GM15510 (cell line): Measurements from ENCODE around the gene MYRFL.

Experiments used
- POLR2A ChIP-seq: IDR thresholded peaks from 3 replicates; pipeline ENCODE4 v1.6.1; 2011; ENCODE audit warnings: borderline replicate concordance; ENCODE audit not compliant: insufficient read length; ENCODE audit errors: extremely low read depth

Gene MYRFL

GRCh38 chr12:69824966-69825560, at the start of gene MYRFL:
Gene MYRFL (plus strand): TSS chr12:69825227. CDS start chr12:69825518, 291 bp downstream.
- no peak for TF ChIP-seq POLR2A

DNA sequence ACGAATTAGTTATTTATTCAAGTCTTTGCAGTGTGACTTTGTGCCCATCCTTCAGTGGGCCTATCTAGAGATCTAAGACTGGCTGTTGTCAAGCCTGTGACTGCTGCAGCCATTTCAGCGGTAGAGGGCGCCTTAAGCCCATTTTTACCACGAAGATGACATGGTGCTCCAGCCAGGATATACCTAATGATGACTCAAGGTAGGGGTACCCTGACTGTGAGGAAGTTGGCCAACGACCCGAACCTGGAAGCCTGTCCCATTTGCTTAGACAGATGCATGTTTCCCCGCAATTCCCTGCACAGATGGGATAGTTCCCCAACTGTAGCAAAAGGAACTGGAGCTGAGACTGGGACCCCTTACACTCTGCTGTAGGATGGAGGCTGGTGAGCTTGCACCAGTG, 45.1 kb upstream of the MYRFL start:
- TF ChIP-seq POLR2A = no peak

DNA sequence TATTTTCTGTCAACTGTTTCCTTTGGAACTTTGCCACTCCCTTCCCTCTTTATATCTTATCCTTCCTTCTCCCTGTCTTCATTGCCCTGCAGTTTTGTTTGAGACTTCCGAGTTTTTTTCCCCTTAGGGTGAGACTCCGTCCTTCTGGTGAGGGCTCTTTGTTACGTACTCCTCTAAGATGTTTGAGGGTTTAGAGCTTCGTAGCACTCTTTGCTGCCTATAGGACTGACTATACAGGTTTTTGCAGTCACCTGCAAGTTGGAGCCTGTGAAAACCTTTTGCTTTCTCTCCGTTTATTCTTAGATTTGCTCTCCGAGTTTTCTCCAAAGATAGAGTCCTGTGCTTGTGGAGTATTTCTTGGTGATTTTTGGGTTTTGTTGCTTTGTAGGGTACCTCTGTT, 41.7 kb upstream of the MYRFL start:
- TF ChIP-seq POLR2A = no peak

GRCh38 chr12:69789351-69789750, 35.7 kb upstream of the MYRFL start:
- no peak for TF ChIP-seq POLR2A

DNA sequence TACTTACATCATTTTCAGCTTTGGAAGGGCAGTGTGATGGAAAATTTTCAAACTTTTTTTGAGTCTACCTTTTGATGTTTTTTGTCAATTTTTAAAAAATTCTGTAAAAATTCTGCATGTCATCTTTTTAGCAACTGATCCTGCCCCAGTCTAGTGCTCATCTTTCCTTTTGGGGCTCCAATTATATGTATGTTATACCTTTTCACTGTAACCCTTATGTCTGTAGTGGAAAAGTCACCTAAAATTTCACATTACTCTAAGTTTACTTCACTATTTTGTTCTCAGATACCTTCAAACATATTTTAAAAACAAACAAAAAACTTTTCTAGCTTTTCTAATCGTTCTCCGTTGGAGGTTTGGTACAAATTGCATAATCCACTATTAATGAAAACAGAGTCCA, 32.5 kb upstream of the MYRFL start:
- no peak for TF ChIP-seq POLR2A

DNA sequence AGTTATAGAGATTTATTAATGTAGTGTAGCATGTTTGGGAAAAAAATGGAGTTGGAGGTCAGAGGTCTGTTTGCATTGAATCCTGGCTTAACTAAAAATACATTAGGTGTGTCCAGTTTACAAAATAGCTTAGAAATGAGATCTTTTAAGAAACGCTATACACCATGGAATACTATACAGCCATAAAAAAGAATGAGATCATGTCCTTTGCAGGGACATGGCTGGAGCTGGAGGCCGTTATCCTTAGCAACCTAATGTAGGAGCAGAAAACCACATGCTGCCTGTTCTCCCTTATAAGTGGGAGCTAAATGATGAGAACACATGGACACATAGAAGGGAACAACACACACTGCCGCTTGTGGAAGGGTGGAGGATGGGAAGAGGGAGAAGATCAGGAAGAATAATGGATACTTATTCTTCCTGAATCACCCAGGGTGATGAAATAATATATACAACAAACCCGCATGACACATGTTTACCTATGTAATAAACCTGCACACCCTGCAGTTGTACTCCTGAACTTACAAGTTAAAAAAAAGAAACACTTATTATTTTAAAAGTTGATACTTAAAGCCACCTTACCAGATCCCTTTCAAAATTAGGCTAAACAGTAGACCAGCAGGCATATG, 14.0 kb upstream of the MYRFL start:
- TF ChIP-seq POLR2A = no peak

GRCh38 chr12:69816082-69816481, 8.9 kb upstream of the MYRFL start:
- no peak for TF ChIP-seq POLR2A

- TF ChIP-seq POLR2A = no peak
Measured at GRCh38 chr12:69821032-69821455, 4.0 kb upstream of the MYRFL start.

GRCh38 chr12:69821456-69822159, 3.4 kb upstream of the MYRFL start:
- TF ChIP-seq POLR2A = no peak

- TF ChIP-seq POLR2A = no peak
Measured at GRCh38 chr12:69822201-69822860, 2.7 kb upstream of the MYRFL start.

GRCh38 chr12:69824028-69824427, 999 bp upstream of the MYRFL start:
- no peak for TF ChIP-seq POLR2A

DNA sequence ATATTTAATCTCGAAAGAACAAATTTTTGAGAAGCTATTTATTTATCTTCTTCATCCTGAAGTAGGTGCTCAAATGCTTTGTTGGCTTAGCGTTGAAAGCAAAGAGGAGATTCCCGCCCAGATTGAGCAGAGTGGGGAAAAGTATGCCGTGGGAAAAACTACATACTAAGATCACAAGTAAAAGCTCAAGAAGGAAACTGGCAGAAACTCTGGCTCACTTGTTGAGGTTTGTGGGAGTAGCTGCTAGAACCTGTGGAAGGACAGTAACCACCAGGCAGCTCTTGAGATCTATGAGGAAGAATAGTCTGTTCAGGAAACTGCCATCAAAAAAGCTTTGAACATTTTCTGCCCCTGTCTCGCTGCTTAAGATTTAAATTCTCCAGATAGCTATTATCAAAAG, 3.9 kb downstream of the MYRFL start:
- no peak for TF ChIP-seq POLR2A

- no peak for TF ChIP-seq POLR2A
Measured at GRCh38 chr12:69833696-69834095, 8.7 kb downstream of the MYRFL start.

GRCh38 chr12:69834147-69834546, 9.1 kb downstream of the MYRFL start:
- no peak for TF ChIP-seq POLR2A

DNA sequence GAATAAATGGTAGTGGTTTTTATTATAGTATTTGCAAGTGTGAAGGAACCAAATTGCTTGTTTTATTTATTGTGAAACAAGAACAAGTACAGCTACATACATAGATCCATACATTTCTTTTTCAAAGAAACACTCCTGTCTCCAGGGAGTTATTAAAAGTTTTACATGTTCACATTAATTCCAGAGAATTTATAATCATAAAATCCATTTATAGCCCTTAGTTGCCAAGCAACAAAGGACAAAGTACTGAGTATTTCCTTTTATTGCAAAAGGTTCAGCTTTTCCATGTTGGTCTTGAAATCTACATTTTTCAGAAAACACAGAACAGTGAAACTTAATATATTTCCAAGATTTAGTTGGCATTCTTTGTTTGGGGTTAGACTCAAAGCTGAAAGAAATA, 9.5 kb downstream of the MYRFL start:
- TF ChIP-seq POLR2A = no peak
